GM12865 (cell line): ENCODE results near the gene AVPI1.
"Not testable (repeated sequence)": the region's sequence is repeated elsewhere in the genome, so short reads cannot be mapped to it uniquely, and the experiment has no call there.

Source experiments
- DNase-seq: peaks from one replicate; pipeline ENCODE4 v3.0.0; 2010; ENCODE audit warnings: low read depth
- H3K4me3 ChIP-seq: 2 replicates; pipeline ENCODE4 v1.5.1; 2011; ENCODE audit warnings: mild to moderate bottlenecking, low read depth, low read length, control low read depth
- CTCF ChIP-seq: IDR thresholded peaks from 2 replicates; pipeline ENCODE4 v1.5.1; 2011; ENCODE audit warnings: low read length, control low read depth, low read depth, inconsistent platforms; ENCODE audit not compliant: insufficient read depth; ENCODE audit errors: missing control alignments

Gene AVPI1

GRCh38 chr10:97640174-97640867, 46.7 kb downstream of the AVPI1 start, which contains the start of gene PI4K2A:
Gene PI4K2A, plus strand, starts transcription at chr10:97640671. Its CDS starts 72 bp downstream, at chr10:97640743.
- peak; percentile 100 for DNase-seq
- H3K4me3 ChIP-seq: peak within 1 kb of the TSS; percentile 68
- no peak for TF ChIP-seq CTCF

GRCh38 chr10:97639090-97639489, 48.0 kb downstream of the AVPI1 start:
- H3K4me3 ChIP-seq, DNase-seq: not testable (repeated sequence)

GRCh38 chr10:97635577-97635976, 51.5 kb downstream of the AVPI1 start:
- H3K4me3 ChIP-seq: no peak overlapping the region
- TF ChIP-seq CTCF: no peak
- no peak for DNase-seq

GRCh38 chr10:97633921-97634320, 53.1 kb downstream of the AVPI1 start:
- peak overlapping the region; percentile 91 for H3K4me3 ChIP-seq
- no peak for DNase-seq
- no peak for TF ChIP-seq CTCF

- peak; percentile 93 for DNase-seq
- no peak for TF ChIP-seq CTCF
- H3K4me3 ChIP-seq: peak within 1 kb of the TSS; percentile 91
These were observed 53.8 kb downstream of the AVPI1 start, which contains the start of gene MORN4 for GRCh38 chr10:97632949-97633884. Gene MORN4, minus strand, starts transcription at chr10:97633500. Its CDS starts 13,847 bp downstream, at chr10:97619653.

- no peak for TF ChIP-seq CTCF
- no peak for DNase-seq
- no peak overlapping the region for H3K4me3 ChIP-seq
These were observed 55.9 kb downstream of the AVPI1 start for GRCh38 chr10:97631098-97631497.

- H3K4me3 ChIP-seq: no peak overlapping the region
- no peak for TF ChIP-seq CTCF
- DNase-seq: no peak
These were observed 57.8 kb downstream of the AVPI1 start for GRCh38 chr10:97629289-97629688.
